GM10847 (cell line): ENCODE results near the gene ASPM.

Experiments
- POLR2A ChIP-seq: IDR thresholded peaks from 2 replicates; pipeline ENCODE4 v1.6.1; 2011; ENCODE audit not compliant: insufficient read length; ENCODE audit errors: extremely low read depth

Gene ASPM, protein sequence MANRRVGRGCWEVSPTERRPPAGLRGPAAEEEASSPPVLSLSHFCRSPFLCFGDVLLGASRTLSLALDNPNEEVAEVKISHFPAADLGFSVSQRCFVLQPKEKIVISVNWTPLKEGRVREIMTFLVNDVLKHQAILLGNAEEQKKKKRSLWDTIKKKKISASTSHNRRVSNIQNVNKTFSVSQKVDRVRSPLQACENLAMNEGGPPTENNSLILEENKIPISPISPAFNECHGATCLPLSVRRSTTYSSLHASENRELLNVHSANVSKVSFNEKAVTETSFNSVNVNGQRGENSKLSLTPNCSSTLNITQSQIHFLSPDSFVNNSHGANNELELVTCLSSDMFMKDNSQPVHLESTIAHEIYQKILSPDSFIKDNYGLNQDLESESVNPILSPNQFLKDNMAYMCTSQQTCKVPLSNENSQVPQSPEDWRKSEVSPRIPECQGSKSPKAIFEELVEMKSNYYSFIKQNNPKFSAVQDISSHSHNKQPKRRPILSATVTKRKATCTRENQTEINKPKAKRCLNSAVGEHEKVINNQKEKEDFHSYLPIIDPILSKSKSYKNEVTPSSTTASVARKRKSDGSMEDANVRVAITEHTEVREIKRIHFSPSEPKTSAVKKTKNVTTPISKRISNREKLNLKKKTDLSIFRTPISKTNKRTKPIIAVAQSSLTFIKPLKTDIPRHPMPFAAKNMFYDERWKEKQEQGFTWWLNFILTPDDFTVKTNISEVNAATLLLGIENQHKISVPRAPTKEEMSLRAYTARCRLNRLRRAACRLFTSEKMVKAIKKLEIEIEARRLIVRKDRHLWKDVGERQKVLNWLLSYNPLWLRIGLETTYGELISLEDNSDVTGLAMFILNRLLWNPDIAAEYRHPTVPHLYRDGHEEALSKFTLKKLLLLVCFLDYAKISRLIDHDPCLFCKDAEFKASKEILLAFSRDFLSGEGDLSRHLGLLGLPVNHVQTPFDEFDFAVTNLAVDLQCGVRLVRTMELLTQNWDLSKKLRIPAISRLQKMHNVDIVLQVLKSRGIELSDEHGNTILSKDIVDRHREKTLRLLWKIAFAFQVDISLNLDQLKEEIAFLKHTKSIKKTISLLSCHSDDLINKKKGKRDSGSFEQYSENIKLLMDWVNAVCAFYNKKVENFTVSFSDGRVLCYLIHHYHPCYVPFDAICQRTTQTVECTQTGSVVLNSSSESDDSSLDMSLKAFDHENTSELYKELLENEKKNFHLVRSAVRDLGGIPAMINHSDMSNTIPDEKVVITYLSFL (N-terminal part only)

DNA sequence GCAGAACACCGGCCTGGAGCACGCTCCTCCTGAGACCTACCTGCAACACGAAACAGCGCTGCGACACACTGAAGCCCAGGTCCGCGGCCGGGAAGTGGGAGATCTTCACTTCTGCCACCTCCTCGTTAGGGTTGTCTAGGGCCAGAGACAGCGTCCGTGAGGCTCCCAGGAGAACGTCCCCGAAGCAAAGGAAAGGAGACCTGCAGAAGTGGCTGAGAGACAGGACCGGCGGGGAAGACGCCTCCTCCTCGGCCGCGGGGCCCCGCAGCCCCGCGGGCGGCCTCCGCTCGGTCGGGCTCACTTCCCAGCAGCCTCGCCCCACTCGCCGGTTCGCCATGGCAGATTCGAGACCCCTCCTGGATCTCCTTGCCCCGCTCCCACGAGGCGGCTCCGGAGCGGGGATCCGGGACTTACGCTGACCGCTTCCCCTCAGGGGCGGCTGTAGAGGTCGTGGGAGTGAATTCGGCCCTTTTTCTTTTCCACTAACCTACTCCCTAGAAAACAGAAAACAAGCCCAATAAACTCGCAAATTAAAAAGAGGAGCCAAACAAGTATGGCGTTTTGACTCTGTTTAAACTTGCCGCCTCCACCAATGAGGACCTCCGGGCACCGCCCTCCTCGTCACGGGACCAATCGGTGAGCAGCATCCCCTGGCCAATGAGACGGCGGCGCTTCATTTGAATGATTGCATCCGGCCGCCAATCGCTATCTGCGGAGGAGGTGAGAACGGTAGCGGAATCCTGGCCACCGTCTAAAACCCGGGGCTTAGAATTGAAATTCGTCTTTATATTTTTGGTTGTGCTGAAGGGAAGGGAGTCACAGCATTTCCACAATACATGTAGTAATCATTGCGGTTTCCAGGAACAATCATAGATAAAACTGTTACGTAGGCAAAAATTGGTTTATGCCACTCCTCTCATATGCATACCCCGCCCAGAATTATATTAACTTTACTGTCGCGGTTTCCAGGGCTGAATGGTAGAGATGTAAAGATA lies at the start of gene ASPM:
Gene ASPM, minus strand, starts transcription at position 569 of the 995 bp plus-strand sequence. Its CDS starts 232 bp downstream, at position 337.
- peak; percentile 13 for TF ChIP-seq POLR2A

DNA sequence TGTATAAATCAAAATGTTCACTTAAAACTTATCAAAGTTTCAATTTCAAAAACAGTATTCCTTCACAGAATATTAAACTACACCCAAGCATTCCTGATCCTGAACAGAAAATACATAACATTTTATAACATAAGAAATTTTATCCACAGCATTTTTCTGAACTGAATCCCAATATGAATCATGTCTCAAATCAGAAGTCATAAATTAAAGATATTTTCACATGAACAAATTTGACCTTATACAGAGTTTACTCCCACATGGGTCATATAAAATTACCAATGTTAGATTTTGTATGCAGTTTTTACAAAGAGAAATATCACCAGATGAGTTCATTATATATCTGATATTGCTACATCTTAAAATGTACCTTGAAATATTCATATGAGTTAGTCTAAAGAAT lies 48.6 kb upstream of the ASPM start:
- no peak for TF ChIP-seq POLR2A

DNA sequence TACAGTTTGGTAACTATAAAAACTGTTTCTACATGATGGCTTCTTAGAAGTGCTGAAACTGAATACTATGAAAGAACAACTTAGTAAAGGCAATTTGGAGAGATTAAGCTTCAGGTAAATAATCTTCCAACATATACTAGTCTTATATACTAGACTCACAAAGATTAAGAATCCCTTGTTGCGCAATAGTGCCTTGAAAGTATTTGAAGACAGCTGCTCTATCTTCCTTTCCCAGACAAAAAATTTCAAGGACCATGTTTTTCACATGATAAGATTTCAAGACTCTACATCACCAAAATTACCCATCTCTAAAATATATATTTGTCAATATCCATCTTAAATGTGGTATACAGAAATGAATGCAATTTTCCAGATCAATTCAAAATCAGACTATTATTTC lies 37.7 kb upstream of the ASPM start:
- TF ChIP-seq POLR2A: no peak

DNA sequence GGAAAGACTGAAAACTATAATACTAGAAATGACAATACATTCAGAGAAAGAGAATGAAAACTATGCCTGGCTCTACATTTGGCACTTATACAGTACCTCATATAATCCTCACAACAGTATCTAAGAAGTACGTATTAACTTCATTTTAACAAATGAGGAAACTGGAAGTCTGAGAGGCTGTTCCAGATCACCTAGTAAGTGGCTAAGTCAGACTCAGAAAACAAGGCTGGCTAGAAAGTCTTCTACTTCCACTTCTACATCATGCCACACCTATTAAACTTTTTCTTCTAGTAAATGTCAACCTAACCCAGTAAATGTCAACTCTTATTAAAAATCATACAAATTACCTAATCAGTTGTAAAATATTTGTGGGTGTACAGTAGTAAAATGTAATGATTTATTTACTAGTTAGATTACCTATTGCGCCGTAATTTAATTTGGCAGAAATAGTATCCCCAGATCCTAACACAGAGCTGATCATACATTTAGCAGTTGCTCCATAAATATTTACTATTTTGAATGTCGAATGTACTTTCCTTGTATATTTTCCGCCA lies 36.8 kb upstream of the ASPM start:
- TF ChIP-seq POLR2A: no peak

DNA sequence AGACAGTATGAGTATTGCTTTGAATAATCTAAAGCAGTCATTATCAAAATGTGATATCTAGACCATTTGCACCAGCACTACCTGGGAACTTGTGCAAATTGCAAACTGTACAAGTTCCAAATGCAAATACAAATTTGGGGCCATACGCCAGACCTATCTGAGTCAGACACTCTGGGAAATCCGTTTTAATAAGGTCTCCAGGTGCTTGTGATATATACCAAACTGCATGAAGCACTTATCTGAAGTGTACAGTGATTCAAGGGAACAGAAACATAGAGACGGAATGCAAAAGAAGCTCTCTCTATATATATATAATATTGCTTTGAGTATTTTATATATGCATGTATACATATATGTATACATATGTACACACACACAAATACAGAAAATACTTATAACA lies 36.2 kb upstream of the ASPM start:
- TF ChIP-seq POLR2A: no peak

DNA sequence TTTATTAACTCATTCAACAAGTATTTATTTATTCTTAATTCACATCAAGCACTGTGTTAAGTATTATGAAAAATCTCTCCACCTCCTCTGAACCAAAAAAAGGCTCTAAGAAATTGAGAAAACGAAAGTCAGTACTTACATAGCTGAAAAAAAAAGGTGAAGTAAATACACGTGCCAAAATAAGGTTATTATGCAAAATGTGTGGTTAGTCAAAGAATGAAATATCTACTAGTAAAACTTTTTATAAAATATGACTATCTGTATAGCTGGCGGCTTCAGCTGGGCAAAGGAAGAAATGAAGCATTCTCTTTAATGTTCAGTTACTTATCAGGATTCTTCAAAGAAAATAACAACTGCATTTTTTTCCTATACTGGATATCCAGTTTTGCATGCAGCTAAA lies 35.5 kb upstream of the ASPM start:
- TF ChIP-seq POLR2A: no peak

DNA sequence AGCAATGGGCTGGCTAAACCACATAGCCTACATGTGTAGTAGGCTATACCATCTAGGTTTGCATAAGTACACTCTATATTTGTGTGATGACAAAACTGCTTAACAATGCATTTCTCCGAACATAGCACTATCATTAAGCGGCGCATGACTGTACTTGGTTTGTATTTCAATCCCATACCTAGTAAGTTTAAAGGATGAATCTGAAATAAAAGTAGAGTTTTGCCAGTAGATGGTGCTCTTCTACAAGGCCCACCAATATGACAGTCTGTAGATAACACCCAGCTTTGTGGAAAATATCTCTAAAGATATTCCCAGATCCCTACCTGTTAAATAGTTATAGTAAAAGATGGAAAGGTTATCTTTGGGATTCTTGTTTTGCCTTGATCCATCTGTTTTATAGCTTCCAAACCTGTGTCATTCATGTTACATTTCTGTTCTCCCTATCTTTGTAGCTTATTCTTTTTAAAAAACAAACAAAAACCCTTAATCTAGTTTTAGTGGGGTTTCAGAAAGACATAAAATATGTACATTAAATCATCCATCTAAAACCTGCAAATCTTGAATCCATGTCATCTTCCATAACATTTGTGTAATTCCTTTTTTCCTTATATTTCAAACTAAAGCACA lies 33.9 kb upstream of the ASPM start:
- TF ChIP-seq POLR2A: no peak

DNA sequence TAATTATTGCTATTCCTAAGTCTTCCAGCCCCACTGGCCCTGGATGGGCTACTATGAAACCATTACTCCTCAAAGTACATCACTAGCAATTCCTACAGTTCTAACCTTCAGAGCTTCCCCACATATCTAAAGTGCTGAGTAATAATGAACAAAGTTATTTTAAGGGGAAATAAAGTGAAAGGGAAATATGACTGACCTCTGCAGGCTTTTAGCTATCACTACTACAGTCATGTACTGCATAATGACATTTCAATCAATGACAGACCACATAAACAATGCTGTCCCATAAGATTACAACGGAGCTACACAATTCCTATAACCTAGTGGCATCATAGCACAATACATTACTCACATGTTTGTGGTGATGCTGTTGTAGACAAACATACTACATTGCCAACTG lies 32.5 kb upstream of the ASPM start:
- TF ChIP-seq POLR2A: no peak

DNA sequence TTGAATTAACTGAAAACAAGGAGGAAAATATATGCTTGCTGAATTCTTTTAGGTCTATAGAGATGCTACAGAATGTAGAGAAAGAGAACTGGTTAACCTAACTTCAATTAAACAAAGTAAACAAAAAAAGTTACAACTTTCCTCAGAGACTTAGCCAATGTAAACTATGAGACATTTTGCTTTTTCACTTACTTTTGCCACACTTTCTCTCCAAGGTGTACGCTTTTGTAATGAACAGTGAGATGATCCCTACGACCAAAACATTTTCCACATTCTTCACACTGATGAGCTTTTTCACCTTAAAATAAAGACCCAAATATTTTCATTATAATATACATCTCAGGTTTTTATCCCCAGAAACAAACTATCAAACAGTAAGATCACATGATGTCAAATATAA lies 28.3 kb upstream of the ASPM start:
- no peak for TF ChIP-seq POLR2A

DNA sequence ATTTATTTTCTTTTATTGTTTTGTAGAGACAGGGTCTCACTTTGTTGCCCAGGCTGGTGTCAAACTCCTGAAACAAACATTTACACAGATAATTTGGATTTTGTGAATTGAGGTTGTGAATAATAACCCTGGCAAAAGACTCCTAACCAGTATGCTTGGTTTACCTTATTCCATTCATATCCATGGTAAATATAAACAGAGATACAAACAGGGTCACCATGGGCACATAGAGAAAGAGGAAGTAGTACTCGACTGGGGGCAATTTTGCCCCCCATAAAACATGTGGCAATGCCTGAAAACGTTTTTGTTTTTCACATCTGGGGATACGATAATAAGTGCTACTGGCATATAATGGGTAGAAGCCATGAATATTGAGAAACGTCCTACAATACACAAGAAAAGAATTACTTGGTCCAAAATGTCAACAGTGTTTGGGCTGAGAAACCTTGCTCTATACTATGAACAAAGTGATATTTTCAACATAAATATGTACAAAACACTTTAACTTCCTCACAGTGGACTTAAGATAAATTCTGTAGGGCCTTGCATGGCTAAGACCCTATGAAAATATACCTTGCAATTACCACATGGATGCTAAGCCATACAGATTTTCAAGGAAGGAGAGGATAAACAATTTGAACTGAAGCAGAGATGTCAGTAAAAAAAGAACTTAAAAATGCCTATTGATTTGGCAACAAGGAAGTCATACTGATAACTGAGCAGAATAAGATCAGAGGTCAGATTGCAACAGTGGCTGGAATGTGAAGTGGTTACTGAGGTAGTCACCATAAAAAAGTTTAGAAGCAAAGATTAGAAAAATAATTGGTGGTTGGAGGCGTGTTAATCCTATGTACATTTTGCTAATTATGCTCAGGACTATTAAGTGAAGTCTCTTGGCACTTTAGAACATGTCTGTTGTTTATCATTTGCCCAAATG lies 27.4 kb upstream of the ASPM start:
- no peak for TF ChIP-seq POLR2A

DNA sequence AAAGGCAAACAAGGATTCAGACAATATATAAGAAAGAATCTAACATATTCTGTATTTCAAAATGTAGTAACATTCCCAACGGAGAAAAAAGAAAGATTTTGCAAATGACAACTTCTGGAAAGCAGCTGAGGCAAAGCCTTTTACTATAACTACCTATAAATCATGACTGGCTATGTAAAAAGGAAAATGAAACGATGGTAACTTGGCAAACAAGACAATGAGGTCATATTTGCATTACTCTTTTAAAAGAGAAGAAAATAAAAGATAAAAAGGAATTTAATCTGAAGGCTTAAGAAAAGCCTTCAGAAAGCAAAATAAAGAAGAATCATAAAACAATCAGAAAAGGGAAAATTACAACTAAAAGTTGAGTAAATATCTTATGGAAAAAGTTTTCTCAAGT lies 25.1 kb upstream of the ASPM start:
- no peak for TF ChIP-seq POLR2A

DNA sequence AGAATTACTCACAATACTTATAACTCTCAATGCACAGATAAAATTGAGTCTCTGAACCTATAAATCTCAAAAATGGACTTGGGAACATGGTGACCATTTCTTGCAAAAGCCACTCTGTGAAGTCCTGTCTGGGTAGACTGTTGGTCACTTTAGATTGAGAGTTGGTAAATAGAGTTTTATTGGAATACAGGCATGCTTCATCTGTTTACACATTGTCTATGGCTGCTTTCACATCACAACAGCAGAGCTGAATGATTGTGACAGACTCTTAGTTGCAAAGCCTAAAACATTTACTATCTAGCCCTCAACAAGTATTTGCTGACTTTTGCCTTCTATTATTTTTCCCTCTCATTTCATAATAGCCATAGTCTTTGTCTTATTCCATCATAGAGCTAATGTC lies 24.1 kb upstream of the ASPM start:
- no peak for TF ChIP-seq POLR2A
